HG03575 (cell line): Measurements from ENCODE around the gene SEMA5B.

Source experiments
- ATAC-seq: cut with Tn5 transposase; IDR thresholded peaks from one replicate; pipeline ENCODE4 v1.9.1; 2021; ENCODE audit not compliant: unreplicated experiment, insufficient number of reproducible peaks, low FRiP score; ENCODE audit errors: extremely low read depth

Gene SEMA5B

DNA sequence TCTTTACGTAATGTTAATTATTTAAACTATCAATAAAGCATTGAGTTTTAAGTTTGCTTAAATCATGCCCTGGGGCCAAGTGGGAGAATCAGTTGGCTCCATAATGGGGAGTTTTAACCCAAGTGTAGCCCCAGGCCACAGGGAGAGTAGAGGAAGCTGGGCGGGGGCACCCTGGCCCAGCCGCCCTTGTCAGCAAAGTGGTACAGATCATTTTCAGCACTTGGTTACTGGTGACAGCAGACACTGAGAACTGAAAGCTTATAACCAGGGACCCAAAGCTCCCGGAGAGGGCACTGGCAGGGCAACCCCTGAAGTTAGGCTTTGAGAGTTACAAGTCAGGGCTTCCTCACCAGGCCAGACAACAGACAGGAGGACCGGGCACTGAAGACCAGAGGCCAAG, 90.6 kb downstream of the SEMA5B start:
- no peak for ATAC-seq

- ATAC-seq = no peak
Measured at GRCh38 chr3:122936335-122936734, 91.2 kb downstream of the SEMA5B start.

DNA sequence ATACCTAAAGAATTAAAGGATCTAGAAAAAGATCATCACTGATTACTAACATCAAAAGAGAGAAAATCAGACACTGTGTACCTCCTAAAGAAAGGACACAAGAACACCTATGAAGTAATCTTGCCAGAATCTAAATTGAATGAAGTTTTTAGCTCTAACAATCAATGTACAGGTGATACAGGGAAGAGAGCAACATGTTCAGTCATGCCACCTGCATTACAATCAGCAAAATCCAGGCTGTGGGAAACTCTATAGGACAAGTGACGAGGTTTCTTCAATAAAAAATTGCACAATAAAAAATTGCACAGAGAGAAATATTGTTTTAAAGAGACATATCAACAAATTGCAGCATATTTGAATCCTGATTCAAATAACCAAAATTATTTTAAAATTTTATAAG, 93.3 kb downstream of the SEMA5B start:
- ATAC-seq = no peak

DNA sequence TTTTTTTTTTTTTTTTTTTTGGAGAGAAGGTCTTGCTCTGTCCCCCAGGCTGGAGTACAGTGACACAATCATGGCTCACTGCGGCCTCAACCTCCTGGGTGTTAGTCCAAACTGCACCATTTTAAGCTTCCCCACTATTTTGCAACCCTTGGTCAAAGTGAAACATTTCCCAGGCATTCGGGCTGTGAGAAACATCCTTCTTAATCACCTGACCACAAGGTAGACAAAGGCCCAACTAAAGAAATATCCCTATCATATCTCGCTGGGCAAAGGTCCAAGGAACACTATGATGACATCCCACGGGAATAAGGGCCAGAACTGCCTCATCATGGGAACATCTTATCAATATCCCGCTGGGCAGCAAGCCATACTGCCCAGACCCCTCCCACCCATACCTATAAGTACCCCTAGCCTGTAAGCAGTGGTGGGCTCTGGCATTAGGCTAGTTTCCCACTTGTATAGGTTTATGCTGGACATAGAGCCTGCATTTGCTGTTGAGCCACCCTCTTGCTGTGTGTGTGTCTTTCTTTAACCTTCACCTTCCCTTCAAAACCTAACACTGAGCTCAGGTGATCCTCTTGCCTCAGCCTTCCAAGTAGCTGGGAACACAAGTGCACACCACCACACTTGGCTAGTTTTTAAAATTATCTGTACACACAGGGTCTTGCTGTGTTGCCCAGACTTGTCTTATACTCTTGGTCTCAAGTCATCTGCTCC, 95.2 kb downstream of the SEMA5B start:
- no peak for ATAC-seq

DNA sequence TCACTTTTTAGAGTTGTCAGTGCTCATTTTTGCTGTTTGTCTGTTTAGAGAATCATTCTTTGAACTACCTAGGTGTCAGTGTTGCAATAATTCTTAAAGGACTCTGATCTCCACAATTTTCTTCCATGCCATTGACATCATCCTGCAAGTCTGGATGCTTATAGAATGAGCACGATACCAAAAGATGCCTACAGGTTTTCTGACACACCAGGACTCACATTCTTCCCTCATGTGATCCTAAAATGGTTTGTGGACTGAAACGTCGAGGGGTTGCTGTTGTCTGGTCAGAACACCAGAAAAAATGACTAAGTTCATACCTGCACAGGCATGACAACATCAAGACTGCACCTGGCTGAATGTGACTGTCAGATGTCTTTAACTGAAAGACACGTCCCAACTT, 95.9 kb downstream of the SEMA5B start:
- no peak for ATAC-seq

DNA sequence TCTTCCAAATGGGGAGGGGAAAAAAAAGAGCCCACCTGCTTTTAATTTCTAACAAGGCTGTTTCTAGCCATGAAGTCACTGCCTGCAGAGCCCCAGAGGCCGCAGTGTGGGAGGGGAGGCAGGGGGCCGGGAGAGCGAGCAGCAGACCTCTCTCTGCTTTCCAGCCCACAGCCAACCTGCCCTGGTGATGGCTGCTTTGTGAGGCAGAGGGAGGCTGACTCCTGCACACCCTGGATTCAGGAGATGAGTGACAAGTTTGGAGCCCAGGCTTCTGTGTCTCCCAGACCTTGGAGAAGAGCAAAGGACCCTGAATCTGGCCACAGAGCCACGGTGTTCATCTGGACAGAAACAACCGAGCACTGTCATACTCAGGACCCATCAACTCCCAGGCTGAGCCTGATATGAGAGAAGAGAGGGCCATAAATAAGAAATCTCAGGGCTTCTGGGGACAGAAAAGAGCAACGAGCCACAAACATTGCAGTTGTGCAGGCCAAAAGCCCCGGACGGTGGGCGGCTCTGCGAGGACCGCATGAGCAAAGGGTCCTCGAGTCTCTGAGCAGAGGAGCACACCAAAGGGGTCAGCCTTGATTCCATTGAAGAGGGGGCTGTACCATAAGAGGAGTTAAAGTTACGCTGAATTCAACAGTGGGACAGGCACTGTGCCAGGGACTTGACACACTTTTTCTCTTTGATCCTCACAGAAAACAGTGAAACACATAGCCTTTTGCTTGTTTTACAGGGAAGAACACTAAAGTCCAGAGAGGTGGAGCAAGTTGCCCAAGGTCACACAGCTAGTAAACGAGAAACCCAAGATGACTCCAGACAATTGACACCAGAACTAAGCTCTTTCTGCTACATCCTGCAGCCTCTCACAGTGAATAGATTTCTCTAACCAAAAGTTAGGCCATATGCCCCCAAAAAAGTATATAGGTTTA, 97.2 kb downstream of the SEMA5B start:
- ATAC-seq = no peak

DNA sequence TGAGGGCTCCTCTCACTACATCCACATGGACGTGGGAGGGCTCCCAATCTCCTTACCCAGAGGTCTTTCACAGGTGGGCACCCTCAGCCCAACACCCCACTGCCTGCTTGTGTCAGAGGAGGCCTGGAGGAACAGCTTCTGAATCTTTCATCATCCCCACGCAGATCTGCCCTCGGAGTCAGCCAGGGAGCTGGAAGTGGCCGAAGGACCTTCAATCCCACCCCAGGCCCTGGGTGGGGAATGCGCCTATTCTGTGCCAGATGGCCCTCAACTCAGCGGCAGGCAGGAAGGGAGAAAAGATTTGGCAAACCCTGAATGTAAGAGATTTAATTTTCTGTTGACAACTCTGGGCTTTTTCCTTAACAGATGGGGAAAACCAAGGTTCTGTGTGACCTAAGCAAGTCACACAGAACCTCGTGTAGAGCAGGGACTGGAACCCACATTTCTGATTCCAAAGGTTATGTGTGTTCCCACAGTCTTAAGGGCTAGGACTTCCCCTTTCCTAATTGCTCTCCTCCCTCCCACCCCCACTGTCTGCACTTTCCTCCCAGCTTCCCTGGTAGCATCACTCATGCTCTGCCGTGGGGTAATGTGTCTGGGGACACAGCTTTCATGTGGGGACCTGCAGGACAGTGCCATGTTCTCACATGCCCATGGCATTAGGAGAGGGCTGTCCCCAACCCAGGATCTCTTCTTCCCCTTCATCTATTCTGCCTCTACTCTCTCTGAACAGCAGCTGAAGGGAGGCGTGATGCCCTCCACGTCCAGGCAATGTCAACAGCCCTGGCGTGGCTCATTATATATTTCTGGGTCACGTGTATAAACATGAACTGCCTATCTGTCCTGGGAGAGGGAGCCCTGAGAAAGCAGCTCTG, 98.1 kb downstream of the SEMA5B start:
- no peak for ATAC-seq

- no peak for ATAC-seq
Measured at GRCh38 chr3:122928396-122929187, 99.0 kb downstream of the SEMA5B start.

- ATAC-seq = no peak
Measured at GRCh38 chr3:122927726-122928125, 99.8 kb downstream of the SEMA5B start.

DNA sequence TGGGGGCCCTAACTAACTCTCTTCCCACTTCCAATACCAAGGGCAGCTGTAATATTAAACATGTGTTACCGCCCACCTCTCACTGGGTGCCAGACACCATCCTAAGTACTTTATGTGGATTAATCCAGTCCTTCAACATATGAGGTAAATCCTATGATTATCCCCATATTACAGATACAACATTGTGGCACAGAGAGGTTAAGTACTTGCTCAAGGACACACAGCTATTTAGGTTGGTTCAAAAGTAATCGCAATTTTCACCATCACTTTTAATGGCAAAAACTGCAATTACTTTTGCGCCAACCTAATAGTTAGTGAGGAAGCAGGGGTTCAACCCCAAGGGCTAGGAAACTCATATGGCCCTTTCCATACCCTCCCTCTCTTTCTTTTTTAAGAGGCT, 100.8 kb downstream of the SEMA5B start:
- no peak for ATAC-seq

DNA sequence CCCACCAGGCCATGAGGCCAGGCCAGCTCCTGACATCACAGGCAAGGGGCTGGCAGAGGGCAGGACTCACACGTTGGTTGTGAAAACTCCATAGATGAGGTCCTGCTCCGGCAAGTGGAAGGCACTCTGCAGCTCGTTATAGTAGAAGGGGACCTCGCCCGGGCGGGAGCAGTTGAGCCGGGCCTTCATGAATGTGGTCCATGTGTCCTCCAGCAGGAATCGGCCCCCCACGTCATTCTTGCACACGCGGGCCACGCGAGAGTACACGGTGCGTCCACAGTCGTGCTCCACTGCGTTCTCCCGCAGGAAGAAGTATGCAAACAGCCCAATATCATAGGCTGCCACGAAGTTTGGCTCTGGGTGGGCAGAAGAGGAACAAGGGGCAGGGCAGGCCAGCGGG, 101.2 kb downstream of the SEMA5B start:
- no peak for ATAC-seq

- no peak for ATAC-seq
Measured at GRCh38 chr3:122925756-122926155, 101.8 kb downstream of the SEMA5B start.

GRCh38 chr3:122924056-122924455, 103.5 kb downstream of the SEMA5B start:
- ATAC-seq = no peak

DNA sequence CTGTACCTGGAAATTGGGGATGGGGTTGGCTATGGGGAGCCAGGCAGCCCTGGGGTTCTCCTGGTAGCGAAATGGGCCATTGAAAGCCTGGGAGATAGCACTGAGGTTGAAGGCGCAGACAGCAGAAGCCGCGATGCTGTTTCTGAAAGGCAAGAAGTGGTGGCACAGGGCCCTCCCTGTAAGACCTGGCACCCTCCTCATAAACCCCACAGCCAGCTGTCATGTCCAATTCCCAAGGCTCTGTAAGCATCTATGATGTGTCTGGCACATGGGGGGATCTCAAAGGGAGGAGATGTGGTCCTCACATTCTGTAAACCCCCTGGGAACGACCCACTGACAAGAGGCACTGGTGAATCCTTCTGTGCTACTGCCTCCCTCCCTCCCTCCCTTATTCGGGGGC, 104.0 kb downstream of the SEMA5B start:
- ATAC-seq = no peak

DNA sequence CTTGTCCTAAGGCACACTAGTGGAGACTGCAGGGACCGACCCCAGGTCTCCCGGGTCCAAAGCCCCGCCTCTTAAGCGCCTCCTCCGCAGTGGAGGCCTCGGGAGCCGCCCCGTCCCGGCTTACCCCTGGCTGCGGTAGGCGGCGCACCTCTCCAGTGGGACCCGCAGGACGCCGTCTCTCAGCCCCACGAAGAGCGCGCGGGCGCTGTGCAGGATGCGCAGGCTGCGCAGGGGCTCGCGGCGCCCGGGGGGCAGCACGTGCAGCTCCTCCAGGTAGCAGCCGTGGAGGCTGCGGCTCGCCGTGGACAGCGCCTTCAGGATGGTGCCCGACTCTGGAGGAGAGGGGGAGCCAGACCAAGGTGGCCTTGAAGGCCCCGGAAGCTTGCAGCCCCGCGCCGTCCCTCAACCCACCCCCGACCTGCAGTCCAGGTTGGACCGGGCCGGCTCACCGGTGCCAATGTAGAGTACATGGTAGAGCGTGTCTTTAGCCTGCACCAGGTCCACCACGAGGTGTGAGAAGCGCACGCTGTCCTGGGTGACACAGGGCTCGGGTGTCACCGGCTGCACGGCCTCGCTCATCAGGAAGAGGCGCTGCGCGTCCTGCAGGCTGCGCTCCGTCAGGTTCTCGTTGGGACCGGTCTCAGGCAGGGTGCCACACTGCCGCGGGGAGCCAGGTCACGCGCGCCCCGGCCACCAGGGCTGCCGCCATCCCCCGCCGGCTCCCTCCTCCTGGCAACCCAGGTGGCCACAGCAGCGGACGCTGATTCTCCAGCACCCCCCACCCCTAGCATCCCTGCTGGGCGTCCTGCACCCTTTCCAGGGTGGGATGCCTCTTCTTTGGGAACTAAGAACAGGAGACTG, 105.5 kb downstream of the SEMA5B start:
- no peak for ATAC-seq

DNA sequence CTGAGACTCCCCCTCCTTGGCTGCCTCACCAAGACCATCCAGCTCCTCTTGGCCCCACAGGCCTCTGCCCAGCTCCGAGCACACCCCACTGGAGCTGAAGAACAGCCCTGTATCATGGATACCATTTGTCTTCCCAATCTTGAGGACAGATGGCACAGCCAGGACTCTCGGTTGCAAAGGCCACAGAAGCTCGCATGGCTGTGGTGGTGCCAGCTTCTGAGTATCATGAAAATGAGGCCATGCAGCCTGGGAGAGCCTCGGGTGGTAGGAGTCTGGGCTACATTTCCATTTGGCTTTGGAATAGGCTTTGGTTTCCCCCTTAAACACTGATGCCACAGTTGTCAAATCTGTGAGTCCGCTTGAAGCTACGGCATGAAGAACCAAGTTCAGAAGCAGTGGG, 106.6 kb downstream of the SEMA5B start:
- ATAC-seq = no peak

GRCh38 chr3:122919291-122919610, 108.3 kb downstream of the SEMA5B start:
- ATAC-seq = no peak
